Middle frontal gyrus (tissue), 1 donor: ENCODE measurements around the gene SIDT1.

Experiments used
- DNase-seq: peaks from one replicate; pipeline ENCODE4 v3.0.0-alpha.2; 2015; ENCODE audit warnings: low spot score; ENCODE audit errors: extremely low spot score

Gene SIDT1

DNA sequence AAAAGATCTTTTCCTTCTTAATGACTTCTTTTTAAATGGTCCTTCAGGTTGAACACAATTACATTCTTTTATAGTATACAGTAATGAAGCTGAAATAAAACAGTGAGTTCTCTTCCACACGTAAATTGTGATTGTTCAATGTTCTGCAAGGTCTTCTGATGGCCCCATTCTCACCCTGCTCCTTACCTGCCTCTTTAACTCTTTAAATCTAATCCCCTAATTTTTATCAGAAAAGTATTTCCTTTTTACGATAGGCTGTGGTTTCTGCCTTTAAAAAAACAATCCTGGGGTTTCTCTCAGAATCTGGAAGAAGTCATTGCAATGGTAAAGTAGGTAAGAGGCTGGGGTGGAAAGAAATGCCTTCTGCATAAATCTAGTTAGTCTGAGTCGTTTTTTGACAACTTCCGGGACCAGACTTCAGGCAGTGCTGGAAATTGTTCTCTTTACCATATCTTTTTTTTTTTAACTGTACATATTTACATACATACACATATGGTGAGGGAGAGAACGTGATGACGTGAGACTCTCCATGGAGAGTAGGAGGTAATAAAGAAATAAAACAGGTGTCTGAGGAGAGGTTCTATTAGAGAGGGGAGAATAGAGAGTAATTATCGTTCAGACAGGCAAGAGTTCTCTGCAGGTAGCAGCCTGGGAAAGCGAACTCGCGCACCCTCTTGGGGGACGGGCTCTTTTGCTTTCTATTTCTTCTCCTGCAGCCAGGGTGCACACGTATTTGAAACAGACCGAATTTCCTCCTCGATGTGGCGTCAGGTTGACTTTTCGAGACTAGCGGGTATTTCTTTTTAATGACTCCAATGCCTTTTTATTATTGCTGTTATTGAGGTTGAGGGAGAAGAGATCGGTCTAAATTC lies at the start of gene SIDT1:
Gene SIDT1 (plus strand): TSS at position 730 of the 872 bp plus-strand sequence. CDS start 467 bp downstream, outside the sequence.
- no peak for DNase-seq

GRCh38 chr3:113485161-113485609 lies 47.2 kb upstream of the SIDT1 start:
- DNase-seq = no peak

GRCh38 chr3:113495035-113495434 lies 37.3 kb upstream of the SIDT1 start:
- DNase-seq = no peak

- DNase-seq = no peak
Observed at GRCh38 chr3:113496924-113497323, 35.4 kb upstream of the SIDT1 start.

DNA sequence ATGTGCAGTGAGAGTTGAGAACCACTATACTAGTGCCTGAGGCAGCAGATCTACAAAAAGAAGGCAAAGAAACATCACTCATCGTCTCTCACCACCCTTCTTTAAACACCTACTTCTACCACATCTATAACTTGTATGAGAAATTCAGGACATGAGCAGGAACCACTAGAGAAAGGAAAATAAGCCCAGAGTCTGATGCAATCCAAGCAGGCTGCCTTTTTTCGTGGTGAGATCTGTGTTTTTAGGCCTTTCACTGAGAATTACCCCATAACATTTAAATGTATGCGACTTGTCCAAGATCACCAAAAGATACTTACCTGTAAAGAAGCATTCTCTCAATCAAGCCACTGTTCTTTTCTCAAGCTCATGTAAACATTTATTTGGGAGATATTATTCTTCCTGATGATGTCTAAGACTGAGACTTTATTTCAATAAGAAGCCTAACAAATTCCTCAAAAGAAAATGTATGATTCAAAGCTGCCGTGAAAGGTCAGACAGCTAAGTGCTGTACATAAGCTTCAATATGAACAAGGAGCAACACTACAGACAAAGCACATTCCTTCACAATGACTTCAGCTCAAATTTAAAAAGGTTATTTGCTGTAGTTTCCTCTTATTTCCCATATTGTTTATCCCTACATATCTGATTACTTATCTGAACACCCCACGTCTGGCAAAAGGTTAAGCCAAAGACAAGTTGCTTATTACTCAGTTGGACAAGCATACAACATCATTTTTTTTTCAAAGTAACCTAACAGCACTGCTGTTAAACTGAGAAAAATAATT lies 33.9 kb upstream of the SIDT1 start:
- no peak for DNase-seq

DNA sequence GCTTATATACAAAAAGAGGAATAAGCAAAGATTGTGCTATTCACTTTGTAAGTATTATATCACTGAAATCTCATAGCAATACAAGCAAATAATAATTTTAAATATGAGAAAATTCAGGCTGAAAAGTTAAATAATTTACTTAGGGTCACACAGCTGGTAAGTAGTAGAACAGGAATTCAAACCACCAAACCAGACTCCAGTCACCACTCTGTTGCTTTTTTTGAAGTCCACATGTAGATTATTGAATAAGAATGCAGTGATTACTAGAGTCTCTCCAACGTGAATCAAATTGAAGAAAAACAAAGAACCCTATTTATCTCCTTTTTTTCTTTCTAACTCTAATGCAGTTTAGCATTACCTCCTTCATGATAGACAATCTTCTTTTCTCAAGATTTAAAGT lies 33.3 kb upstream of the SIDT1 start:
- no peak for DNase-seq

DNA sequence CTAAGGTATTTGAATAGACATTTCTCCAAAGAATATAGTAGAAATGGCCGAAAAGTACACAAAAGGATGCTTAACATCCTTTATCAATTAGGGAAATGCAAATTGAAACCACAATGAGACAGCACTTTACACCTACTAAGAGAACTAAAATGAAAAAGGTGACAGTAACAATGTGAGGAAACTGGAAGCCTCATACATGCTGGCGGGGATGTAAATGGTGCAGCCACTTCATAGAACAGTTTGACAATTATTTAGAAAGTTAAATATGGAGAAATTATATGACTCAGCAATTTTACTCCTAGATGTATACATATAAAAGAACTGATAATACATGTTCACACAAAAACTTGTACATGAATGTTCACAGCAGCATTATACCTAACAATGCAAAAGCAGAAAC lies 30.8 kb upstream of the SIDT1 start:
- DNase-seq = no peak

- no peak for DNase-seq
Observed at GRCh38 chr3:113505867-113506266, 26.5 kb upstream of the SIDT1 start.

DNA sequence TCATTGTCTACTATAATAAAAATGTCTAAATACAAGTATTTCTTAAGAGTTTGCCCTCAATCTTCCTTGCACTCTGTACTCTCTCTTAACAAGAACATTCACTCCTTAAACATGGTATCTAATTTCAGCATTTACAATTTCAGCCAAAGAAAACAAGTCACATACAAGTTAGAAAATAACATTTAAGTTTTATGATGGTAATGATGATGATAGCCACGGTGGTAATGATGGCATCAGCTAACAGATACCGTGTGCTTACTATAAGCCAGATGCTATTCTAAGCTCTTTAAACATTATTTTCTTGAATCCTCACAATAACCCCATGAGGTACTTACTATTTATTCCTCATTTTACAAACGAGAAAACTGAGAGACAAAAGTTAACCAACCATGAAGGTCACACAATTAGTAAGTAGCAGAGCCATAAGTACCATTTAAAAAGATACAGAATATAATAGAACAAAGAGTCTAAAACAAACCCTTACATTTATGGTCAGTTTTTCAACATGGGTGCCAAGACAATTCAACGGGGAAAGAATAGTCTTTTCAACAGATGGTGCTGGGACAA lies 24.8 kb upstream of the SIDT1 start:
- no peak for DNase-seq

DNA sequence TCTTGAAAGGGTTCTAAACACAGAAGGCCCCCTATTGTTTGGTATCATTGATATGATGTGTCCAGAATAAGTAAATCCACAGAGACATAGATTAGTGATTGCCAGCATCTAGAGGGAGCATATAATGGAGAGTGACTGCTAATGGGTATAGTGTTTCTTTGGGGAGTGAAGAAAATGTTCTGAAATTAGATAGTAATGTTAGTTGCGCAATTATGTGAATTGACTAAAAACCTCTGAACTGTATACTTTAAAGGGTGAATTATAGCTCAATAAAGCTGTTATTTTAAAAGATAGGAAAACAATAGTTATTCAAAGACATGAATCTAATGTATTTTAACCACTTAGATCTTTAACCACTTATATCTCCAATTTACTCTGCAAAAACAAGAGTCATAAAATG lies 23.4 kb upstream of the SIDT1 start:
- no peak for DNase-seq

DNA sequence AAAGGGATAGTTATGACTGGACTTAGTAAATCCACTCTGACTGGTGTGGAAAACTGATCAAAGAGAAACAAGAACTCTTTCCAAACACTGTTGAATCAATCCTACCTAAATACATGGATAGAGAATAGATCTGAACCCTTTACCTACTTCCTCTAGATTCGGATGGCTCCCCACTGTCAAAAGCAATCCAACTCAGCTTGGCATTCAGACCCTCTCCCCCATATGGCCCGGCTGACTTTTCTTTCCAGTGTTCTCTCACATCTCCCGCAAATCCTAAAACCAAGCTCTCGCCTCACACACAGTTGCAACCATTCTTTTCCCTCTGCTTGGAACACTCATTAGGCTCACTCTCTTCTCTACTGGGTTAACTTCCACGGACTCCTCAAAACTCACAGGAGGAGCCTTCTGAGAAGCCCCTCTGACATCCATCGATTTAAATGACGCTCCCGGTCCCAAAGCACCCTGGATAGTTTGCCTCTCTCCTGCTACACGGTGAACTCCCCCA lies 18.0 kb upstream of the SIDT1 start:
- no peak for DNase-seq

- DNase-seq = no peak
Observed at GRCh38 chr3:113516115-113516505, 16.2 kb upstream of the SIDT1 start.

DNA sequence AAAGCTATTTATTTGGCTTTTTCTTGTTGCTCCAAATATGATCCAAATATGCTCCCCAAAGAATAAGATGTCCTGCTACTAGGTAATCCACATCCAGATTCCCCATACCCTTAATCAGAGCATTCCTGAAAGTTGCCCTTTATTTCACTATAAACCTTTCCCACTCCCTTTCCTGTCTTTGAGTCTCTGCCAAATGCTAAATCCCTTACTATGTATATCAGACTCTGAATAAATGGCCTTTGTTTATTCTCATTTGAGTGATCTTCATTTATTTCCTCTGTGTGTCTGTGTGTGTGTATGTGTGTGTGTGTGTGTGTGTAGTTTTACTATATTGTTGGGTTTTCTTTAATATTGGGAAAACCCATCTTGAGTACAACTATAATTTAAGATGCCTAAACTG lies 10.4 kb upstream of the SIDT1 start:
- DNase-seq = no peak

- no peak for DNase-seq
Observed at GRCh38 chr3:113523241-113523640, 9.1 kb upstream of the SIDT1 start.

- no peak for DNase-seq
Observed at GRCh38 chr3:113532698-113533533, 561 bp downstream of the SIDT1 start.

- no peak for DNase-seq
Observed at GRCh38 chr3:113533534-113533892, 1.2 kb downstream of the SIDT1 start.

DNA sequence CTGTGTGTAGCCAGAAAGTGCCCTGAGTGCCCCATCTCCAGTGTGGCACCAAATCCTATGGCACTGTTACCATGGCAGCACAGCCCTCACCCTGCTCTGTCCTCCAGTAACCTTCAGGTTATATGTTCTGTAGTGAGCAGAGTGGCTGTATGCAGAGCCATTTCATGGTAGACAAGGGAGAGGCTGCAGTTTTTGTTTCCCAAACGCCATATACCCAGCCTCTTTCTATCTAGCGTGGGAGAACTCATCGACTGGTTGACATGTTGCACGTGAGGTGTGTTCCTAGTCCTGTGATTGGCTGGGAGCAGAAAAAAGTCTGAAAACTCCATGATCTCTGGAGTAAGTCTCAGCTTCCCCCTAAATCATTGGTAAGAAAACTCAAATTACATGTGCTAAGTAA lies 2.0 kb downstream of the SIDT1 start:
- DNase-seq = no peak

DNA sequence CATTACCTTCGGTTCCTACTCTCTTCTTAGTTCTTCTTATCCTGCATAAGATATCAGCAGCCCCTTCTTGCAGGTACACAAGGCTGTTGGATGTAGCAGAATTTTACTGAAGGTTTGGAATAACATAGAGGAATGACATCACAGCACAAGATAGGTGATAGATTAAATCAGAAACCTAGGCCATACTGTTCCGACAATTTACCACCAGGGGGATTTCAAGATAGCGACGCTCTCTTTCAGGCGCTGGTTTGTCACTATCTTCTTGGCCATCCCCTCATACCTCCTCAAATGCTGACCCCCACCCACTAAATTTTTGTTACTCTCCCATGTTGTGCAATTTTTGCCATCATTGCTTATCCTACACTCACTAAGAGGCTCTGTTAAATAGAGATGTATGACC lies 3.5 kb downstream of the SIDT1 start:
- DNase-seq = no peak

DNA sequence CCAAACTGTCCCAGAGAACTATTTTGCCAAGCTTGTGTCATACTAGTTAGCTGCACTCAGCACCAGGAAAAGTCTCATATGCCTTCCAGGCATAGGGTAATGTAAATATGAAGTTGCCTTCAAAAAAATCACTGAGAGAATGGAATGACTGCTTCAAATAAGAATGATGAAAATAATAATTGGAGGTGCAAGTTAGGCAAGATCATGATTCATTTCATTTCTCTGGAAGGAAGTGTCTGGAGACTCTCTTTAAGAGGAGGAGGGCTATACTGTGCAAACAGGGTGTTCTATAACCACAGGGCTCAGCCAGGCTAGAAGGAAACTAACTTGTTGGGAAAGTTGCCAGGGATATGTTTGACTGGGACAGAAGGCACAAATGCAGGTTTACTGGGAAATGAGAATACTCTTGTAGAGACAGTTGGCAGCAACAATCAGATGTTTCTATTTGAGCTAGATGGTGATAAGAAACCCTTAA lies 4.3 kb downstream of the SIDT1 start:
- no peak for DNase-seq

GRCh38 chr3:113537155-113537554 lies 4.8 kb downstream of the SIDT1 start:
- no peak for DNase-seq

- no peak for DNase-seq
Observed at GRCh38 chr3:113541519-113541918, 9.2 kb downstream of the SIDT1 start.
